ENCODE results near the gene C10orf71.

C10orf71 gene

DNA sequence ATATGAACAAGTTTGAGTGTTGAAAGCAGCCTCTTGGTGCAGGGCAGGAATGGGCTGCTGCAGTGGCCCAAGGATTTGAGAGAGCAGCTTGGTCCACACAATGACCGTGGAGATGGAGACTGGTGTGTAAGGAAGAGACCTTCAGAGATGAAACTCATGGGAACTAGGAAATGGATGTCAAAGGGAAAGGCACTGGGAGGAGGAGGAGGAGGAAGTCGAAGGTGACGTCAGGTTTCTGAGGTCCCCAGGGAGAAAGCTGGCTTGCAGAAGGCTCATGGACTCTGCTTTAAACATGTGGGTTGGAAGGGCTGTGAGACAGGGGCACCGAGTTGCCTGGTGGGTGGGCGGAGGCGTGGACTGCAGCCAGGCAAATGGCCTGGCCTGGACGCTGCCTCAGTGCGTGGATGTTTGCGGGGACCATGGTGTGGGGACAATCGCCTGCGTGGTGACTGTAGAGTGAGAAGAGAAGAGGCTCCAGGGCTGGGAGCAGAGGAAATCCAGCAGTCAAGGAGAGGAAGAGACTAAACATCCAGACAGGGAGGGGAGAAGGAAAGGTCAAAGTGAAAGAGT is 14.6 kb downstream of the C10orf71 start:
- DNase-seq (ENCODE audit: low read depth) = no peak

DNA sequence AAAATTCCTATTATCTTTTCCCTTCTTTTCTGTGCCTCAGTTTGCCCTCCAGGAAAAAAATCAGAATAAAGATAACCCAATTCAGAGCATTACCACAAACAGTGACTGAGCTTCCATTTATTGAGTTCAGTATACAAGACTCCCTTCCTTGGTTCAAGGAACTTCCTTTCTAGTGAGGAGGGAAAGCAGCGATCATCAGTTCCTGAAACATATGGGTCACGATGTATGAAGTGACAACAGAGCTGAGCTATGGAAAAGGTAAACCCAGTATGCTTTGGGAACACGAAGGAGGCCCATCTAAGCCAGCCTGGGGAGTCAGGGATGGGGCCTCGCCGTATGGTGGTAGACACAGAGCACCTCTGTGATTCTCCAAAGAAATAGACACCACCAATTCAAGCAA is 15.8 kb downstream of the C10orf71 start:
- DNase-seq (ENCODE audit: low read depth) = no peak

- no peak for DNase-seq (ENCODE audit: low read depth)
Measured at GRCh38 chr10:49318028-49318427, 19.1 kb downstream of the C10orf71 start.

DNA sequence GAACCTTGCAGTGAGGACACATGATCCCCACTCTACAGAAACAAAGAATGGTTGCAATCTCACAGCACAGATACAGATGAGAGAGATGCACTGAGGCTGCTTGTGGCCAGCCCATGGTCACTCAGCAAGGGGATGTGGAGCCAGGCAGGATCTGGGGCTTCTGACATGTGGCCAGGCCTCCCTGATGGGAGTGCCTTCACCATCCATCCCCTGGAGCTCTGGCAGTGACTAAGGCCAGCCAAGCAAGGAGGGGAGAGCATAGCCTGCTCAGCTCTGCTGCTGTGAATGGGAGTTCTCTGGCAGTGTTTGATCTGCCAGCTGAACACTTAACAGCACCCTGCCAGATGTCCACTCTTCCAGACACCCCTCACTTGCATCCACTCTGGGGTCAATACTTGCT is 19.8 kb downstream of the C10orf71 start:
- DNase-seq (ENCODE audit: low read depth) = no peak

DNA sequence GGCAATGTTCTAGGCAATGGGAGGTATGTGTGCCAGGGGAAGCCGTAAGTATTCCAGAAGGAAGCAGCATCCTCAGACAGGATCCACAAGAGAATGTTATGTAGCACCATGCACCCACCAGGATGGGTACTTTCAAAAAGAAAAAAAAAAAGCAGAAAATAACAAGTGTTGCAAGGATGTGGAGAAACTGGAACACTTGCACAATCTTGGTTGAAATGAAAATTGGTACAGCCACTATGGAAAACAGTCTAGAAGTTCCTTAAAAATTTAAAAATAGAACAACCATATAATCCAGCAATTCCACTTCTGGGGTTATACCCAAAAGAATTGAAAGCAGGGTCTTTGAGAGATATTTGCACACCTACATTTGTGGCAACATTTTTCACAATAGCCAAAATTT is 20.2 kb downstream of the C10orf71 start:
- no peak for DNase-seq (ENCODE audit: low read depth)

DNA sequence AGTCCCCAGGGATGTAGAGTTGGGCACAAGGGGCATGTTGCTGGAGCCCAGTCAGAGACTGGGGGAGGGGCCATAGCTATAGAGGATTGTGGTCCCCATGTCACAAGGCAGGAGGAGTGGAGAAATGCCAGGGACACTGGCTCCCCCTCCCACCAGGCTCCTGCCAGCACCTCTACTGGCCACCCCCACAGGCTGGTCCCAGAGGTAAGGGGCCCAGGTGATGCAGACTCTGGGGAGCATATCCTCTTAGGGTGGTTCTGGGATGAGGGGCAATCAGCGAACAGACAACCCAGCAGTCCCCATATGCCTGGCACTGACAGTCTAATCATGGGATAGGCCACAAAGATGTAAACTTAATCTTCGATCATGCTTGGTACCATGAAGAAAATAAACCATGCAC is 21.2 kb downstream of the C10orf71 start:
- DNase-seq (ENCODE audit: low read depth) = no peak

DNA sequence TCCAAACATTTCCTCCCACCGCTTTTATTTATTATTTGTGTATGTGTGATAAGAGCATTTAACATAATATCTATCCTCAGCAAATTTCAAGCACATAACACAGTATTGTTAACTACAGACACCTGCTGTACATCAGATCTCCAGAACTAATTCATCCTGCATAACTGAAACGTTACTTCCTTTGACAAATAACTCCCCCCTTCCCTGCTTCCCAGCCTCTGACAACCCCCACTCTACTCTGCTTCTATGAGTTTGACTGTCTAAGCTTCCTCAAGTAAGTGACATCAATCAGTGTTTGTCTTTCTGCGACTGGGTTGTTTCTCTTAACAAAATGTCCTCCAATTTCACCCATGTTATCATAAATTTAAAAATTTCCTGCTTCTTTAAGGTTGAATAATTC is 22.1 kb downstream of the C10orf71 start:
- DNase-seq (ENCODE audit: low read depth) = no peak

- no peak for DNase-seq (ENCODE audit: low read depth)
Measured at GRCh38 chr10:49322371-49323170, 23.6 kb downstream of the C10orf71 start.

DNA sequence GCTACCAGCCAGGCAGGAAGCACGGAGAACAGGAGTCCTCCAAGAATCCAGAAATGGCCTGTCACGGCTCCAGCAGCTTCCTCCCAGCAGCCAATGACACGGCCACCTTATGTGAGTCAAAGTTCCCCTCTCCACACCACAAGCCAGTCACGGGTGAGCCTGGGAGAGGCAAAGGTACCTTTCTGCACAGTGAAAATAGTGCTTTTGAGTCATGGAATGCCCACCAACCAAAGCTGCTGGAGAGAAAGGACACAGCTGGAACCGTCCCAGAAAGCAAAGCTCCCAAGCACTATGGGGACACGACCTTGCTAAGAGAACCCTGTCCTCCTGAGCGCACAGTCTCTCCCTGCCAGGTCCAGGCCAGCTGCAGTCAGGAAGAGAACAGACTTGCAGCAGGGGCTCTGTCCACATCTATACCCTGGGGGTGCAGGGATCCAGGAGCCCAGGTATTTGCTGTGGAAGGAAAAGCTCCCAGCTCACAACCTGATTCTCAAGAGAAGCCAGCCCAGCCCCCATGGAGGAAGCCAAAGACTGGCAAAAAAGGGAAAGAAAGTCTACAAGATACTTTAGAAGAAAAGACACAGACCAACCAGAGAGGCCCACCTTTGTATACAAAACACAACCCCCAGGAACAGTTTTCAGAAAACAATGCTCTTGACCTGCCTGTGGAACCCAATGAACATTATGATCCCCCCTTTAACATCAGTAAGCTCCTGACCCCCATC is 24.4 kb downstream of the C10orf71 start:
- no peak for DNase-seq (ENCODE audit: low read depth)

- DNase-seq (ENCODE audit: low read depth) = no peak
Measured at GRCh38 chr10:49323896-49324270, 24.9 kb downstream of the C10orf71 start.

GRCh38 chr10:49324711-49325110 is 25.7 kb downstream of the C10orf71 start:
- no peak for DNase-seq (ENCODE audit: low read depth)

DNA sequence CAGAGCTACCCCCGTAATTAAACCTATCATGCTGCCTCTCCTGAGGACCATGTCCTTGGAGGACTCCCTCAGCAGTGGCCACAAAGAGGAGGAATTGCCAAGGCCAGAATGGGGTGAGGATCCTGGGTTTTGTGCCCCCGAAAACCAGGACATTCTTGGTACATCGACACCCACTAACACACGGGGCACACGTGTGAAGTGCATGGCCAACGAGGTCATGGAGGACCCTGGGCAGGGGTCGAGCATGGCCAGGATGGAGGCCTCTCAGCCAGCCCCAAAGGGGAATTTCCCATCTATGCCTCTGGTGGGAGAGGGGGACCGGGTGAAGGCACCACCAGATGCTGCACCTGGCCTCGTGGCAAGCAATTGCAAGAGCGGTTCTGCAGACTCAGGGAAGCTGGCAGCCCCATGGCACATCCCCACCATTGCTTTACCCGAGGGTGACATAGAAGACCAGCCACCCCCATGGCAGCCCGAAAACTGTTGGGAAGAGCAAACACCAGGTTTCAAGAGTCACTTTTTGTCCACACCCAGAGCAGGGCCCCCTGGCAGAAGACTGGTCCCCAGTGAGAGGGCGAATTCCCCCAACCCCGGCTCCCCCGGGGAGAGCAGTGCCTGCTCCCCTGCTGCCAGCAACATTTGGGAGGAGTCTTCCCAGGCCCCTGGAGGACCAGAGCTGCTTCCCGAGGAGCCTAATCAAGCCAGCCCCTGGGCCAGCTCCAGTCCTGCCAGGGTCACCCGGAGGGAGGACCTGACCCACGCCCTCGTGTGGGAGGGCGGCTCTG is 26.4 kb downstream of the C10orf71 start:
- no peak for DNase-seq (ENCODE audit: low read depth)

DNA sequence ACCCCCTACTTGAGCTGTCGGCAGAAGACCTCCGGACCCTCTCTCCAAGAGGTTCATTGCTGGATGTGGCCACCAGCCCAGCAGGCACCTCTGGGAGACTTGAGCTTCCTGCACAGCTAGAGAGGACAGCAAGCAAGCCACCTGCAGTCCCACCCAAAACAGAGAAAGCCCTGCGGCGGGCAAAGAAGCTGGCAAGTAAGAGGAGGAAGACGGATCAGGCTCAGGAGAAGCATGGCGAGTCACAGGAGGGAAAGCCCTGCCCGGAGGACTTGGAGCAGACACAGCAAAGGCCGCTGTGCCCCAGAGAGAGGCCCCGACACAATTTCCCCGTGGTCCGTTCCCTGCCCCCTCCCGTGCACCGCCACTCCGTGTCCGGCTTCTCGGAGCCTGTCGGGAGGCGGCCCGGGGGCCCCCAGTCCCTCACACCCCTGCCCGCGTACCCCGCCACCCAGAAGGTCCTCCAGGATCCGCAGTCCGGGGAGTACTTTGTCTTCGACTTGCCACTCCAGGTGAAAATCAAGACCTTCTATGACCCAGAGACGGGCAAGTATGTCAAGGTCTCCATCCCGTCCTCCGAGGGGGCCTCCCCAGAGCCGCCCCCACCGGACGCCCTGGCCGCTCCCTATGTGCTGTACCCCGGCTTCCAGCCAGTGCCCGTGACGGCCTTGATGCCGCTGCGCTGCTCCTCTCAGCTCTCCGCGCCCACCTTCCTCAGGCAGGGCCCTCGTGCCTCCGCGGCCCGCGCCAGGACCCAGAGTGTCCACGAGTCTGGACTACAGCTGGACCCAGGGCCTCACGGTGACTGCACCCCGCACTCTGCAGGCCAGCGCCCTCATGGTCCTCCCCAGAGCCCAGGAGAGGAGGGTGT is 27.2 kb downstream of the C10orf71 start:
- DNase-seq (ENCODE audit: low read depth) = no peak

- DNase-seq (ENCODE audit: low read depth) = no peak
Measured at GRCh38 chr10:49327036-49327813, 28.3 kb downstream of the C10orf71 start.

- no peak for DNase-seq (ENCODE audit: low read depth)
Measured at GRCh38 chr10:49328401-49329145, 29.6 kb downstream of the C10orf71 start.

DNA sequence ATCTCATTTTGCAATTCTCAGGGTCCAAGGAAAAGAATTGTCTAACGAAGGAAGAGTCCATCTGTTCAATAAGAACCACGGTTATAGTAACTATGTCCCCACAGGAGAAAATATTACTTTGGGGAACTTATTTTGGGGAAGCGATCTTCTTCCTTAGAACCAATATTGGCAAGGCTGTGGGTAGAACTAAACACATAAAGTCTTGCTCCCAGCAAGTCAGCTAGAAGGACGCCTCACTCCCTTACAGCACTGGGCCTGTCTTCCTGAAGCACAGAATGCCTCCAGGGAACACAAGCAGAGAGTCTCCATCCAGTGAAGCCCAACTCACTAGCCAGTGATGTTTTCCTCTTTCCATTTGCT is 30.2 kb downstream of the C10orf71 start:
- no peak for DNase-seq (ENCODE audit: low read depth)

DNA sequence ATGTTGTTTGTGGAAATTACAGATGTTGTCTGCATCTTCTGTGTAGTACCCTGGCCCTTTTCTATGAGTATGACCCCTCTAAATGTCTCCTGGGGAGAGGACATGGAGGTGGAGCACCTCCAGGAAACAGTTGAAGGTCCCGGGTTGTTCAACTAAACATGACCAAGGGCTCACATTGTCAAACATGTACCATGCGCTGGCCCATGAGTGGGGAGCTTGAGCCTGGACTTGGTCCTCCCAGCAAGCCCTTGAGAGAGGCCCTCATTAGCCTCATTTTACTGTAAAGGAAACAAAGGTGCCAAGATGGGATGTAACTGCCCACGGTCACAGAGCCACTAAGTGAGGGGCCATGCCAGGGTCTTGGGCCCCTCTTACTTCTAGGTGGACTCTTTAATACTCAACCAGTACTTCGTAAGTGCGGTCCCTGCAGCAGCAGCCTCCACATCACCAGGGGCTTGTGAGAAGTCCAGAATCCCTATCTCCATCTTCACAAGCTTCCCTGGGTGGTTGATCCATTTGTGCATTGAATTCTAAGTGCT is 31.2 kb downstream of the C10orf71 start:
- DNase-seq (ENCODE audit: low read depth) = no peak

DNA sequence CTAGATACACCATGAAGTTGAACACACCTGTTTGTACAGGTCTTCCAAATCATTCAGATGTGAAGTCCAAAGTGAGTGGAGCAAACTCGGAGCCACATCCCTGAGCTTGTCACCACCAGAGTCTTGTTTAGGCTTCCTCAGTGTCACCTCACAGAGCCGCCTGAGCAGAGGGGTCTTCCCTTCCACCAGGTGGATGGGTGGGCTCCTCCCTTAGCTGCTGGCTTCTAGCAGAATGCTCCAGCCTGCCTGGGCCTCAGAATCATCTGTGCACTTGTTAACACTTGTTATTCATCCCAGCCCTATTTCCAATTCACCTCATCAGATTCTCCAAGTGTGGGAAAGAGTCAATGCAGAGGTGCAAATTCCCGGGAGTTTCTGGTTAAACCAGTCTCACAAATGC is 32.5 kb downstream of the C10orf71 start:
- no peak for DNase-seq (ENCODE audit: low read depth)

GRCh38 chr10:49332333-49332732 is 33.4 kb downstream of the C10orf71 start:
- no peak for DNase-seq (ENCODE audit: low read depth)

DNA sequence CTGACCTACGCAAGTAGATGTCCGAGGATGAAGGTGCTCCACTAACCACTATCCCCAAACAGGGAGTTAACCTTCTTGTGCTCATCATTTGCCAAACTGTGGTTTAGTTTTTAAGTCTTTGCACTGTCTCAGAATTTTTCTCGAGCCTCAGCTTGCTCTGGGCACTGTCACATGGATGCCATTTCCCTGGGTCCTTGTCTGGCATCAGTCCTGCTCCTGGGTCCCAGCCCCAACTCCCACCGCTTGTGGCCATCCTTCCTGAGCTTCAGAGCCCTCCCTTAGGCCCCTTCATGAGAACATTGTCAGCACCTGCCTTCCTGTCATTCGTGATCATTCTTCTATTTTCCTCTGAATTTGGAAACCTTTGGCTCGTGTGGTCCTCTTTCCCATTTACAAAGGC is 33.8 kb downstream of the C10orf71 start:
- no peak for DNase-seq (ENCODE audit: low read depth)
